A549 (cell line): ENCODE data around the gene NINL. TPM values are rescaled to one million over a fixed set of nuclear protein-coding genes. Genes with fewer than 3 reads are reported as not detected.

Experiments
- ATAC-seq, 2 experiments: fragments of 200-7000 bp in 1 of 2; fragments of >200 bp in 1 of 2; cut with Nextera tagmentation in 1 of 2; cut with Tn5 transposase in 1 of 2; 3 replicates each; pipeline versions ENCODE4 v1.8.0 to v1.9.1; 2018 to 2020; ENCODE audit warnings: mild to moderate bottlenecking in 1 of 2, moderate library complexity in 1 of 2
- CTCF ChIA-PET: fragments of 300-600 bp; sonication (Branson Sonifier 250); formaldehyde crosslinking; extraction: SDS; loops from one replicate; lab custom pipeline; 2021; ENCODE audit warnings: antibody characterized with exemption, inconsistent platforms; lab: Yijun Ruan, JAX
- POLR2A ChIA-PET: fragments of 350-600 bp; formaldehyde crosslinking; extraction: SDS; loops from one replicate; lab custom pipeline; 2021; ENCODE audit warnings: antibody characterized with exemption, inconsistent platforms; lab: Yijun Ruan, JAX
- DNase-seq, 2 experiments: peaks; one replicate each; pipeline versions ENCODE4 v3.0.0 to v3.0.0-alpha.2; 2011 to 2016; ENCODE audit warnings: low read depth in 1 of 2, low spot score in 1 of 2
- FAIRE-seq: peaks from 2 replicates; lab custom pipeline; 2011; peaks lifted over from hg19 to GRCh38; lab: Jason Lieb, UNC
- H3K27ac ChIP-seq, 2 experiments: fragments of >200 bp; sonication (Bioruptor Twin); formaldehyde crosslinking; 3 replicates each; pipeline ENCODE4 v1.5.1; 2016 to 2017
- H3K4me1 ChIP-seq: fragments of >200 bp; sonication (Bioruptor Twin); formaldehyde crosslinking; 3 replicates; pipeline ENCODE4 v1.6.1; 2016
- H3K4me2 ChIP-seq: fragments of >200 bp; sonication (Bioruptor Twin); formaldehyde crosslinking; 3 replicates; pipeline ENCODE4 v1.6.1; 2016
- H3K4me3 ChIP-seq: fragments of >200 bp; sonication (Bioruptor Twin); formaldehyde crosslinking; 3 replicates; pipeline ENCODE4 v1.5.1; 2016
- H3K9me3 ChIP-seq: fragments of >200 bp; sonication (Bioruptor Twin); formaldehyde crosslinking; 3 replicates; pipeline ENCODE4 v1.6.1; 2016
- BCL3 ChIP-seq: fragments of >200 bp; sonication (Bioruptor Twin); formaldehyde crosslinking; IDR thresholded peaks from 3 replicates; pipeline ENCODE4 v1.6.1; 2016
- CEBPB ChIP-seq, 2 experiments: fragments of >200 bp in 1 of 2; sonication (Bioruptor Twin) in 1 of 2; formaldehyde crosslinking in 1 of 2; IDR thresholded peaks; 2 replicates each; pipeline ENCODE4 v1.6.1; 2012 to 2016
- E2F6 ChIP-seq: IDR thresholded peaks from 2 replicates; pipeline ENCODE4 v1.6.1; 2012; ENCODE audit warnings: low read depth, borderline replicate concordance
- EHF ChIP-seq: fragments of 250-450 bp; sonication (Bioruptor Pico); IDR thresholded peaks from 2 replicates; pipeline ENCODE4 v1.5.0; 2020; ENCODE audit warnings: mild to moderate bottlenecking
- EHMT2 ChIP-seq: fragments of 200-600 bp; sonication (generic); IDR thresholded peaks from 2 replicates; pipeline ENCODE4 v1.6.1; 2016; ENCODE audit warnings: antibody characterized with exemption, low read depth, mild to moderate bottlenecking, moderate library complexity
- ELK1 ChIP-seq: fragments of 150-350 bp; IDR thresholded peaks from 2 replicates; pipeline ENCODE4 v1.6.1; 2014; ENCODE audit warnings: low read depth, mild to moderate bottlenecking, low read length
- ESRRA ChIP-seq: fragments of 150-350 bp; IDR thresholded peaks from 2 replicates; pipeline ENCODE4 v1.6.1; 2014; ENCODE audit warnings: mild to moderate bottlenecking, low read length, borderline replicate concordance
- FOSB ChIP-seq: fragments of 250-450 bp; sonication (Bioruptor Pico); IDR thresholded peaks from 2 replicates; pipeline ENCODE4 v1.5.0; 2020; ENCODE audit warnings: mild to moderate bottlenecking, moderate library complexity
- FOSL2 ChIP-seq, 2 experiments: fragments of 450-650 bp in 1 of 2; fragments of >200 bp in 1 of 2; sonication (Bioruptor Twin) in 1 of 2; formaldehyde crosslinking; IDR thresholded peaks; 2 replicates each; pipeline versions ENCODE4 v1.5.0 to v1.6.1; 2016 to 2020; ENCODE audit warnings: mild to moderate bottlenecking in 1 of 2, moderate library complexity in 1 of 2
- HES2 ChIP-seq: fragments of >200 bp; sonication (Bioruptor Twin); formaldehyde crosslinking; IDR thresholded peaks from 2 replicates; pipeline ENCODE4 v1.6.1; 2016
- HEYL ChIP-seq: fragments of 250-450 bp; sonication (Bioruptor Pico); IDR thresholded peaks from 2 replicates; pipeline ENCODE4 v1.8.0; 2021; ENCODE audit warnings: mild to moderate bottlenecking, moderate library complexity
- HMGXB4 ChIP-seq: fragments of 250-450 bp; sonication (Bioruptor Pico); IDR thresholded peaks from 2 replicates; pipeline ENCODE4 v1.5.0; 2021; ENCODE audit warnings: mild to moderate bottlenecking, moderate library complexity, borderline replicate concordance
- JUNB ChIP-seq: fragments of >200 bp; sonication (Bioruptor Twin); formaldehyde crosslinking; IDR thresholded peaks from 2 replicates; pipeline ENCODE4 v1.6.1; 2016
- NPAS2 ChIP-seq: fragments of 250-450 bp; sonication (Bioruptor Pico); IDR thresholded peaks from 2 replicates; pipeline ENCODE4 v1.8.0; 2022; ENCODE audit warnings: mild to moderate bottlenecking, moderate library complexity, borderline replicate concordance
- NR3C1 ChIP-seq: fragments of >200 bp; sonication (Bioruptor Twin); formaldehyde crosslinking; IDR thresholded peaks from 3 replicates; pipeline ENCODE4 v1.6.1; 2017
- RAD21 ChIP-seq, 2 experiments: fragments of >200 bp in 1 of 2; sonication (Bioruptor Twin) in 1 of 2; formaldehyde crosslinking in 1 of 2; IDR thresholded peaks in 1 of 2; conservative IDR thresholded peaks in 1 of 2; 2 replicates in 1 of 2; 3 replicates in 1 of 2; pipeline ENCODE4 v1.6.1; 2012 to 2018; ENCODE audit warnings: inconsistent platforms in 1 of 2
- SREBF2 ChIP-seq: fragments of 450-650 bp; IDR thresholded peaks from 2 replicates; pipeline ENCODE4 v1.6.1; 2014; ENCODE audit warnings: mild to moderate bottlenecking, moderate library complexity
- TFCP2L1 ChIP-seq: fragments of 250-450 bp; sonication (Bioruptor Pico); IDR thresholded peaks from 2 replicates; pipeline ENCODE4 v1.5.0; 2021; ENCODE audit warnings: mild to moderate bottlenecking
- TP53 ChIP-seq: fragments of 250-450 bp; sonication (Bioruptor Pico); IDR thresholded peaks from 2 replicates; pipeline ENCODE4 v1.5.0; 2021; ENCODE audit warnings: mild to moderate bottlenecking, moderate library complexity
- USF2 ChIP-seq: fragments of 450-650 bp; IDR thresholded peaks from 2 replicates; pipeline ENCODE4 v1.6.1; 2014; ENCODE audit warnings: antibody characterized with exemption
- ZC3H11A ChIP-seq: fragments of 450-650 bp; IDR thresholded peaks from 2 replicates; pipeline ENCODE4 v1.6.1; 2014; ENCODE audit warnings: antibody characterized with exemption, mild to moderate bottlenecking
- WGBS: methylation state at CpG from one replicate; pipeline ENCODE4 v1.1.6; 2017; ENCODE audit errors: missing lambda C conversion rate; 5-methylcytosine and 5-hydroxymethylcytosine counted together
- polyA plus RNA-seq, 4 experiments: library from polyadenylated mRNA; depleted of rRNA in 3 of 4; stranded (reverse); fragments of >200 nt; fragmentation: RNase III in 1 of 4; extraction: RNeasy Plus Mini Kit Qiagen cat#74134 plus additional on column Dnase treatment in 1 of 4; gene quantifications; 2 replicates in 3 of 4; 3 replicates in 1 of 4; pipeline ENCODE4 v1.2.3, GENCODE V29; 2011 to 2017

NINL gene
- polyA plus RNA-seq, 2 of the 4 experiments (the other 2 are of a cell fraction): 20.2 to 22.4 TPM

- no peaks in the 10 kb centered on the region for H3K9me3 ChIP-seq
- no peak overlapping the region for H3K27ac ChIP-seq
- ChIA-PET CTCF (interaction anchor here (0.6 to 1.2 kb wide), 2 partner anchors 10 to 11 kb away, joined by 3 read pairs; no protein-coding TSS in a partner anchor), POLR2A (no interaction called here)
- TF ChIP-seq EHF (no peak), SREBF2 (no peak), RAD21 (conservative IDR thresholded peaks at IDR 0.05 in 1 of 2, IDR thresholded peaks at IDR 0.05 in 1 of 2) (no peak), USF2 (no peak), ELK1 (no peak), TP53 (no peak), BCL3 (no peak), NR3C1 (no peak), TFCP2L1 (CRISPR knock-in tag) (no peak), HMGXB4 (no peak)
- FAIRE-seq: no peak
- H3K4me3 ChIP-seq: no peak overlapping the region
- peaks cover 29% of the 10 kb centered on the region for H3K4me1 ChIP-seq
- no peak for ATAC-seq
- WGBS: 94% methylated on average over 2 of the region's 2 CpGs
- no peak for DNase-seq
- H3K4me2 ChIP-seq: no peak overlapping the region
These were observed 57.4 kb downstream of the NINL start for GRCh38 chr20:25527949-25528348.

- DNase-seq: no peak
- H3K4me3 ChIP-seq: no peak overlapping the region
- no peak for TF ChIP-seq FOSL2 (IDR thresholded peaks at IDR 0.05)
- TF ChIP-seq FOSL2 (CRISPR knock-in tag; IDR thresholded peaks at IDR 0.05): no peak
- TF ChIP-seq HES2: no peak
- no peak for TF ChIP-seq JUNB
- TF ChIP-seq SREBF2: no peak
- H3K27ac ChIP-seq: peak overlapping the region; percentile 46 to 79
- POLR2A ChIA-PET: no interaction called here
- 95% methylated on average over 9 of the region's 9 CpGs for WGBS
- CTCF ChIA-PET: interaction anchor here (0.6 to 1.4 kb wide), 5 partner anchors 10 to 225 kb away, joined by 3 to 4 read pairs (median 3); no protein-coding TSS in a partner anchor
- peaks cover 26% of the 10 kb centered on the region for H3K4me1 ChIP-seq
- peak; percentile 15 to 30; a peak in 3 of 6 replicates for ATAC-seq
- H3K4me2 ChIP-seq: peak overlapping the region; percentile 37
- no peak for FAIRE-seq
- no peaks in the 10 kb centered on the region for H3K9me3 ChIP-seq
These were observed 58.9 kb downstream of the NINL start for GRCh38 chr20:25526446-25526845.

- ATAC-seq (peak; percentile 95 to 98), DNase-seq (peak; percentile 35 to 75), FAIRE-seq (no peak)
- Histone ChIP-seq H3K4me2 (peak overlapping the region; percentile 37), H3K27ac (peak overlapping the region; percentile 54 to 79; a peak in 5 of 6 replicates), H3K4me1 (peaks cover 28% of the 10 kb centered on the region), H3K9me3 (no peaks in the 10 kb centered on the region), H3K4me3 (no peak overlapping the region)
- 40% methylated on average over 2 of the region's 2 CpGs for WGBS
- ChIA-PET POLR2A (interaction anchor here (1.4 kb wide), 1 partner anchor 18 kb away, joined by 3 read pairs; no protein-coding TSS in a partner anchor), CTCF (interaction anchor here (0.7 to 1.4 kb wide), 4 partner anchors 10 to 56 kb away, joined by 3 to 4 read pairs (median 3); no protein-coding TSS in a partner anchor)
- TF ChIP-seq FOSL2 (IDR thresholded peaks at IDR 0.05) (no peak), FOSL2 (CRISPR knock-in tag; IDR thresholded peaks at IDR 0.05) (peak; percentile 52), ZC3H11A (no peak), NPAS2 (CRISPR knock-in tag) (no peak), HEYL (CRISPR knock-in tag) (no peak), EHMT2 (no peak), CEBPB (IDR thresholded peaks at IDR 0.05) (peak in 1 of 2 experiments; percentile 43; a peak in 1 of 4 replicates), ESRRA (no peak), E2F6 (no peak), FOSB (CRISPR knock-in tag) (no peak), JUNB (0 out of 2 replicates have a peak, but pooled peaks have one; percentile 30), TP53 (no peak)
These were observed 59.5 kb downstream of the NINL start for GRCh38 chr20:25525867-25526266.
